Choroid plexus epithelial cell (primary cell): ENCODE results near the gene HID1.

Source experiments
- DNase-seq: peaks from one replicate; pipeline ENCODE4 v3.0.0-alpha.2; 2010; ENCODE audit warnings: low read depth
- H3K4me3 ChIP-seq: 2 replicates; pipeline ENCODE4 v1.5.1; 2011; ENCODE audit warnings: low read depth, mild to moderate bottlenecking, control low read depth, low read length, moderate library complexity
- CTCF ChIP-seq: conservative IDR thresholded peaks from 2 replicates; pipeline ENCODE4 v1.5.1; 2011; ENCODE audit warnings: low read depth, mild to moderate bottlenecking, control low read depth, inconsistent platforms, low read length, moderate library complexity

The HID1 gene

GRCh38 chr17:74921769-74922168, 50.8 kb downstream of the HID1 start:
- H3K4me3 ChIP-seq = no peak overlapping the region

GRCh38 chr17:74921026-74921681, 51.4 kb downstream of the HID1 start:
- no peak for DNase-seq
- no peak overlapping the region for H3K4me3 ChIP-seq
- TF ChIP-seq CTCF = no peak

More at GRCh38 chr17:74921769-74922168, 50.8 kb downstream of the HID1 start:
- TF ChIP-seq CTCF = no peak
- no peak for DNase-seq

- no peak for TF ChIP-seq CTCF
- no peak for DNase-seq
- H3K4me3 ChIP-seq = no peak overlapping the region
Observed at GRCh38 chr17:74920642-74921025, 51.9 kb downstream of the HID1 start.

- no peak for TF ChIP-seq CTCF
- DNase-seq = no peak
- H3K4me3 ChIP-seq = no peak overlapping the region
Observed at GRCh38 chr17:74920306-74920620, 52.3 kb downstream of the HID1 start.

GRCh38 chr17:74919440-74920305, 52.9 kb downstream of the HID1 start:
- TF ChIP-seq CTCF = peak; percentile 38
- DNase-seq = peak; percentile 9
- no peak overlapping the region for H3K4me3 ChIP-seq

- DNase-seq = no peak
- no peak overlapping the region for H3K4me3 ChIP-seq
- TF ChIP-seq CTCF = no peak
Observed at GRCh38 chr17:74918906-74919305, 53.7 kb downstream of the HID1 start.
